ENCODE data around the gene PIP5K1A. TPM values are rescaled to one million over a fixed set of nuclear protein-coding genes. Genes with fewer than 3 reads are reported as not detected.
"Not testable (repeated sequence)": the region's sequence is repeated elsewhere in the genome, so short reads cannot be mapped to it uniquely, and the experiment has no call there.

PIP5K1A gene
- total RNA-seq, 1 donor from 2014 or later, result 80.3 TPM

DNA sequence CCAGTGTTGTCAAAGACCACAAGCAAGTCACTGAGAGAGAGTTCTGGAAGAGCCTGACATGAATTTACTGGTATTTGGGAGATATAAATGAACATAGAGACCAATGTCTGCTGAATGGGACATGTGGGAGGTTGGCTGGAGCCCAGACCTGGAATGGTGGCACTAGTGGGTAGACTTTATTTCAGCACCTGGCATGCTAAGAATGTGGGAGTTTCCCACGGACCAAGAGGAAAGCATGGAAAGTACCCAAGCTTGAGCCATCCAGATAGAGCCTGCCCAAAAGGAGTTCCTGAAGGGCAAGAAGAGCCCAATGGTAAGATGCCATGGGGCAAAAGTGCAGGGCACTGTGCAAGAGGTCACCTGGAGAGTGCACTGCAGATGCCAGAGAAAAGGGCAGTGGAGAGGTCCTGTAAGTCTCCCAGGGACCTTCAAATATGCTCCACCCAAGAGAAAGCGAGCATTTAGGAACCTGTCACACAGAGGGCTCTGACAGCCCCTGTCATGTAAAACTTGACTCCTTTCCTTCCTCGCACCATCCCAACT lies 75.6 kb downstream of the PIP5K1A start:
- TF ChIP-seq POLR2A (IDR thresholded peaks at IDR 0.05), result no peak
- TF ChIP-seq, protein P1, sequence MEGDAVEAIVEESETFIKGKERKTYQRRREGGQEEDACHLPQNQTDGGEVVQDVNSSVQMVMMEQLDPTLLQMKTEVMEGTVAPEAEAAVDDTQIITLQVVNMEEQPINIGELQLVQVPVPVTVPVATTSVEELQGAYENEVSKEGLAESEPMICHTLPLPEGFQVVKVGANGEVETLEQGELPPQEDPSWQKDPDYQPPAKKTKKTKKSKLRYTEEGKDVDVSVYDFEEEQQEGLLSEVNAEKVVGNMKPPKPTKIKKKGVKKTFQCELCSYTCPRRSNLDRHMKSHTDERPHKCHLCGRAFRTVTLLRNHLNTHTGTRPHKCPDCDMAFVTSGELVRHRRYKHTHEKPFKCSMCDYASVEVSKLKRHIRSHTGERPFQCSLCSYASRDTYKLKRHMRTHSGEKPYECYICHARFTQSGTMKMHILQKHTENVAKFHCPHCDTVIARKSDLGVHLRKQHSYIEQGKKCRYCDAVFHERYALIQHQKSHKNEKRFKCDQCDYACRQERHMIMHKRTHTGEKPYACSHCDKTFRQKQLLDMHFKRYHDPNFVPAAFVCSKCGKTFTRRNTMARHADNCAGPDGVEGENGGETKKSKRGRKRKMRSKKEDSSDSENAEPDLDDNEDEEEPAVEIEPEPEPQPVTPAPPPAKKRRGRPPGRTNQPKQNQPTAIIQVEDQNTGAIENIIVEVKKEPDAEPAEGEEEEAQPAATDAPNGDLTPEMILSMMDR (IDR thresholded peaks at IDR 0.05), result no peak
- TF ChIP-seq POLR2AphosphoS5 (IDR thresholded peaks at IDR 0.05; ENCODE audit: insufficient read depth in 1 of 2, low read depth in 1 of 2), result no peak
- no peaks in the 10 kb centered on the region for H3K9me3 ChIP-seq
- no peak for DNase-seq (ENCODE audit: extremely low spot score in 2 of 2)
- no peaks in the 10 kb centered on the region for H3K27me3 ChIP-seq
- no peak overlapping the region for H3K27ac ChIP-seq
- no peaks in the 10 kb centered on the region for H3K36me3 ChIP-seq
- no peaks in the 10 kb centered on the region for H3K4me1 ChIP-seq
- no peak overlapping the region for H3K4me3 ChIP-seq
- intact Hi-C loops (cut with DNase I), result no loop called here

DNA sequence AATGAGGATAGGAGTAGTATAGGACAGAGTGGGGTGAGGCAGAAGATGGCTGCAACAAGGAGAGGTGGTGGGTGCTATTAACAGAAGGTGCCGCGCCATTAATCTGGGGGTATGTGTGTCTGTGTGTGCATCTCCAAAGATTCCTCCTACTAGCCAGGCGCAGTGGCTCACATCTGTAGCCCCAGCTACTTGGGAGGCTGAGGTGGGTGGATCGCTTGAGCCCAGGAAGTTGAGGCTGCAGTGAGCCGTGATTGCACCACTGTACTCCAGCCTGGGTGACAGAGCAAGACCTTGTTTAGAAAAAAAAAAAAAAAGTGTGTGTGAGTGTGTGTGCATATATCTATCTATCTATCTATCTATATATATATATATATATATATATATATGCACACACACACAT lies 77.0 kb downstream of the PIP5K1A start:
- H3K9me3 ChIP-seq; DNase-seq (ENCODE audit: extremely low spot score in 2 of 2); H3K36me3 ChIP-seq; H3K4me1 ChIP-seq; intact Hi-C loops (cut with DNase I); H3K27me3 ChIP-seq; H3K4me3 ChIP-seq; H3K27ac ChIP-seq: not testable (repeated sequence)

DNA sequence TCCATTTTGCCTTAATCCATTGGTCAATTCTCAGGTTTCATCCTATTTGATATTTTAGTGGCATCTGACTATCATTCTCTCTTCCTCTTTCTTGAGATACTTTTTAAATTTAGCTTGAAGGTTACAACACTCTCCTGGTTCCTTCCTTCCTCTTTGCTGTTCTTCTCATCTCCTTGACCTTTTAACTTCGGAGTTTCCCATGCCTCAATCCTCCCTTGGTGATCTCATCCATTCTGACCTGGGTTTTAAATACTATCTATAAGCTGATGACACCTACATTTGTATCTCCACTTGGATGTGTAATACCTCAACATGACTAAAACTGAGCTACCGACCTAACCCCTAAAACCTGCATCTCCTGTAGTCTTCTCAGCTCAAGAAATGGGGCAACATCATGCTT lies 78.9 kb downstream of the PIP5K1A start:
- Histone ChIP-seq H3K4me1 (peaks cover 5% of the 10 kb centered on the region), H3K9me3 (no peaks in the 10 kb centered on the region), H3K36me3 (no peaks in the 10 kb centered on the region), H3K4me3 (no peak overlapping the region), H3K27ac (no peak overlapping the region), H3K27me3 (no peaks in the 10 kb centered on the region)
- TF ChIP-seq POLR2AphosphoS5 (IDR thresholded peaks at IDR 0.05; ENCODE audit: insufficient read depth in 1 of 2, low read depth in 1 of 2) (no peak), POLR2A (IDR thresholded peaks at IDR 0.05) (no peak)
- TF ChIP-seq, protein P1 (IDR thresholded peaks at IDR 0.05), result no peak
- DNase-seq (ENCODE audit: extremely low spot score in 2 of 2), result no peak
- intact Hi-C loops (cut with DNase I), result no loop called here

GRCh38 chr1:151281225-151281968 lies 83.0 kb downstream of the PIP5K1A start:
- no peaks in the 10 kb centered on the region for H3K27me3 ChIP-seq

GRCh38 chr1:151281969-151282882 lies 83.9 kb downstream of the PIP5K1A start, which contains the start of gene ZNF687:
Gene ZNF687, plus strand, starts transcription at chr1:151282299. Its CDS starts 3,993 bp downstream, at chr1:151286292.
- Histone ChIP-seq H3K36me3 (peaks cover 0 to 14% of the 10 kb centered on the region in 2 donors), H3K4me1 (peaks cover 23% of the 10 kb centered on the region), H3K27ac (peak within 1 kb of the TSS; percentile 96), H3K27me3 (no peaks in the 10 kb centered on the region), H3K4me3 (peak within 1 kb of the TSS; percentile 52 to 81), H3K9me3 (no peaks in the 10 kb centered on the region)
- intact Hi-C loops (cut with DNase I), result loop anchor here (1.0 to 5.0 kb wide), 2 partner anchors 45 to 60 kb away; partner anchors contain the start of gene PI4KB
- peak; percentile 100 for DNase-seq (ENCODE audit: extremely low spot score in 2 of 2)
- peak; percentile 75 to 83 for TF ChIP-seq POLR2AphosphoS5 (IDR thresholded peaks at IDR 0.05; ENCODE audit: insufficient read depth in 1 of 2, low read depth in 1 of 2)
- peak in 1 of 2 donors; percentile 71 for TF ChIP-seq POLR2A (IDR thresholded peaks at IDR 0.05)
- TF ChIP-seq, protein P1 (IDR thresholded peaks at IDR 0.05), result no peak

More at GRCh38 chr1:151281225-151281968, 83.0 kb downstream of the PIP5K1A start:
- Histone ChIP-seq H3K4me1 (peaks cover 23% of the 10 kb centered on the region), H3K27ac (peak overlapping the region; percentile 96), H3K9me3 (no peaks in the 10 kb centered on the region), H3K4me3 (peak overlapping the region; percentile 52 to 81), H3K36me3 (peaks cover 0 to 6% of the 10 kb centered on the region in 2 donors)
- TF ChIP-seq POLR2AphosphoS5 (IDR thresholded peaks at IDR 0.05; ENCODE audit: insufficient read depth in 1 of 2, low read depth in 1 of 2) (peak; percentile 97 to 98), POLR2A (IDR thresholded peaks at IDR 0.05) (peak in 1 of 2 donors; percentile 68)
- TF ChIP-seq, protein P1 (IDR thresholded peaks at IDR 0.05), result peak in 1 of 3 experiments; percentile 28
- intact Hi-C loops (cut with DNase I), result loop anchor here (5.0 kb wide), 1 partner anchor 61 kb away; no protein-coding TSS in a partner anchor
- DNase-seq (ENCODE audit: extremely low spot score in 2 of 2), result peak in 1 of 2 donors; percentile 99

Measured in vagina (tissue), 2 donors.